GM04504 (cell line): Measurements from ENCODE around the gene SIGLEC9.
"Not testable (repeated sequence)": the region's sequence is repeated elsewhere in the genome, so short reads cannot be mapped to it uniquely, and the experiment has no call there.

Experiments used
- DNase-seq: peaks from one replicate; pipeline ENCODE4 v3.0.0-alpha.2; 2012; ENCODE audit warnings: low read depth

SIGLEC9 gene

DNA sequence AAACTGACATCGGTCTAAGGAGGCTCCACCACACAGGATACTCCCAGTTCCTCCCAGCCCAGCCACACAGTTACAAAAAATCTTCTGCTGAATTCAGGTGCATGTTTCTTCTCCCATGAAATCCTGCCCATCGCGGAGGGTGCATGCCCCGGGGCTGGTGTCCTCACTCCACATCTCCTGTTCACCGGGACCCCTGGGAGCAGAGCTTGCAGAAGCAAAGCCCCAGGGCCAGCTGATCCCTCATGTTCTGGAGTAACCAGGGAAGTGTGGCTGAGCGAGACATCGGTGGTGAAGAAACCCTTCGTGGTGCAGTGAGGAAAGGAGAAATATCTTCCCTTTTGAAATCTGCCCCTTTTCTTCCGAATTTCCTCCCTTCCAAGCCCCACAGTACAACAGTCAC lies 904 bp upstream of the SIGLEC9 start:
- no peak for DNase-seq

DNA sequence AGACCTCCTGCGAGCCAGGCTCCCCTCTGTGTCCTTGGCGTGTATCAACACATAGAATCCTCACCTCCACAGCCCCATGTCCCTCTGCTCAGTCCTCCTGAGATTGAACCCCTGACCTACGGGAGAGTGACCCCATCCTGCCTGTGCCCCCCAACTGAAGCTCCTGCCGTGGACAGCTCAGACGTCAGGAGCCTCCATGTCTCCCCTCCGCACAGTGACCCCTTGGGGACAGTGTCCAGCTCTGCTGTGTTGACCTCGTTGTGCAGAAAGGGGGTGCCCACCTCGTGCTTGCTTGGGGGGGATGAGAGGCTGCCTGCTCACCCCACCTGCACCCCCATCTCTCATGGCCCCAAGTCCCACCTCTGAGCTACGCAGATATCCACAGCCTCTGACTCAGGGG lies 490 bp upstream of the SIGLEC9 start:
- DNase-seq: no peak

- no peak for DNase-seq
These were observed 842 bp downstream of the SIGLEC9 start for GRCh38 chr19:51125421-51126075.

DNA sequence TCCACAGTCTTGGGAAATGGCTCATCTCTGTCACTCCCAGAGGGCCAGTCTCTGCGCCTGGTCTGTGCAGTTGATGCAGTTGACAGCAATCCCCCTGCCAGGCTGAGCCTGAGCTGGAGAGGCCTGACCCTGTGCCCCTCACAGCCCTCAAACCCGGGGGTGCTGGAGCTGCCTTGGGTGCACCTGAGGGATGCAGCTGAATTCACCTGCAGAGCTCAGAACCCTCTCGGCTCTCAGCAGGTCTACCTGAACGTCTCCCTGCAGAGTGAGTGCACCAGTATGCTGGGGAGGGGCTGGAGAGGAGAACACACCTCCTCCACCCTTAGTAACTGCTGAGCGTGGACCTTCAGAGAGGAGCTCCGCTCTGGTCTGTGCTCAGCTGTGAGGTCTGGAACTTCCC lies 2.3 kb downstream of the SIGLEC9 start:
- DNase-seq: no peak

- no peak for DNase-seq
These were observed 3.0 kb downstream of the SIGLEC9 start for GRCh38 chr19:51127755-51128154.

DNA sequence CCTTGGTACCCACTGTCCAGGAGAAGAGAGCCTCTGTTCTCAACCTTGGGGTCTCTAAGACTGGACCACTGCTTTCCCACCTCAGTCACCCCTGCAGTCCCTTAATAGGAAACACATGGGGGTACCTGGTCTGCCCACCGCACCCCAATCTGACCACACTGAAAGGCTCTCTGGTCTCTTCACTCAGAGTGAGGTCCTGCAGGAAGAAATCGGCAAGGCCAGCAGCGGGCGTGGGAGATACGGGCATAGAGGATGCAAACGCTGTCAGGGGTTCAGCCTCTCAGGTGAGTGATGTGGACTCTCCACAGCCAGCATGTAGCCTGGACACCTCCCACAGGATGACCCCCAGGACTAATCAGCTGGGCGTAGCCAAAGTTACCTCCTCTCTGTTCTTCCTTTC lies 3.5 kb downstream of the SIGLEC9 start:
- DNase-seq: no peak

DNA sequence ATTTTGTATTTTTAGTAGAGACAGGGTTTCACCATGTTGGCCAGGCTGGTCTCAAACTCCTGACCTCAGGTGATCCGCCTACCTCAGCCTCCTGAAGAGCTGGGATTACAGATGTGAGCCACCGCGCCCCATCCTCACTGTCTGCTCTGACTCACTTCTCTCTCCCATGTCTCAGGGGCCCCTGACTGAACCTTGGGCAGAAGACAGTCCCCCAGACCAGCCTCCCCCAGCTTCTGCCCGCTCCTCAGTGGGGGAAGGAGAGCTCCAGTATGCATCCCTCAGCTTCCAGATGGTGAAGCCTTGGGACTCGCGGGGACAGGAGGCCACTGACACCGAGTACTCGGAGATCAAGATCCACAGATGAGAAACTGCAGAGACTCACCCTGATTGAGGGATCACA lies 5.0 kb downstream of the SIGLEC9 start:
- DNase-seq: no peak

GRCh38 chr19:51131780-51132680 lies 7.3 kb downstream of the SIGLEC9 start:
- peak; percentile 20 for DNase-seq

DNA sequence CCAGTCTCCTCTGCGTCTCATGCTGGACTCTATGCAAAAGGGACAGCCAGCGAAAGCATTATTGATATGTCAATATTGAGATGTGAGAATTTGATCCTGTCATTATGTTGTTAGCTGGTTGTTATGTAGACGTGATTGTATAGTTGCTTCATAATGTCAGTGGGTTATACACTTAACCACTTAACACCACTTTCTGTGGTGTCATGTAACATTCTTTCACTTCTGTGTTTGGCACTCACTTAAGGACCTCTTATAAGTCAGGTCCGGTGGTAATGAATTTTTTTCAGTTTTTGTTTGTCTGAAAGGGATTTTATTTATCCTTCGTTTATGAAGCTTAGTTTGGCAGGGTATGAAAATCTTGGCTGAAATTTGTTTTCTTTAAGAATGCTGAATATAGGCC lies 10.3 kb downstream of the SIGLEC9 start:
- no peak for DNase-seq

GRCh38 chr19:51135986-51136762 lies 11.5 kb downstream of the SIGLEC9 start:
- no peak for DNase-seq

DNA sequence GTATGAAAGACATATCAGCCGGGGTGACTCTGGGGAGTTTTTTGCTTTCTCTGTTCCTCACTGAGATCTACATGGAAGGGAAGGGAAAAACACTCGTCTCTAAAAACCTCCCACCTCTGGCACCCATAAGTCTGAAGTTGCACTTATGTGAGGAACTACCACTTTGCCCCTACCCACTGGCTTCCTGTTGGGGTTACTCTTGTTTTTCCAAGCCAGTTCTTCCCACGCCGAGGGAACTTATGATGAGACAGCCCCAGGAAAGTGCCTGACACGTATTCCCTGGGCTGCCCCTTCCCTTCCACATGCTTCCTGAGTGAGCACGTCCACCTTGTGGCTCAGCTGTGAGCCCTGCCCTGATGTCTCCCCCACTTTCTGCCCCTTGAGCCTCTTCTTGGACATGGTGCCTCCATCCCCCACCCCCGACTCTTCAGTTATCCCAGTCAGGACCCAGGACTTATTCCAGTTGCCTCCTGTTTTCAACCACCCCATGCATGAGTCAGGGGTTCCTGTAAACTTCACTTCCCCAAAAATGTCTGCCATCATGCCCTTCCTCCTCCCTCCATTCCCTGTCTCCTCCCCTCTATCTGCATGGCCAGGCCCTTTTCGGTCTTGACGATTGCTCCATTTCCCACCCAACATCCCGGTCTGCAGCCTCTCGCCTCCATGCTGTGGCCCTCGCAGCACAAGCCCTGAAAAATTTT lies 12.3 kb downstream of the SIGLEC9 start:
- DNase-seq: no peak

GRCh38 chr19:51137792-51138425 lies 13.2 kb downstream of the SIGLEC9 start:
- DNase-seq: no peak

DNA sequence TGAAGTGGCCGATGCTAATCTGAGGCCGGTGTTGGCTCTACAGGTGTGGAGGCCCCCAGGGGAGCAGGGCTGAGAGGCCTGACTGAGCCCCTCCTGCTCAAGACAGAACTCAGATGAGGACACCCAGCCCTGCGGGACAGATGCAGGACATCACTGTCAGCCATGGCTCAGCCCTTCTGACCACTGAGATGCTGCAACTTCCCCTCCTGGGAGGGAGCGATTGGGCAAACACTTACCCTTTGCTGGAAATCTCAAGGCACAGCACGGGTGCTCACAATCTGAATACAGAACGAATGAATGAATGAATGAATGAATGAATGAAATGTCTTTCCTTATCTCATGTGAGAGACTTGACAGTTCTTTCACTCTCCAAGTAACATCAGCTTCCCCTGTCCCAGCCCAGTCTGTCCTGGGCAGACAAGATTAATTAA lies 13.9 kb downstream of the SIGLEC9 start:
- no peak for DNase-seq

GRCh38 chr19:51139299-51140014 lies 14.8 kb downstream of the SIGLEC9 start:
- DNase-seq: no peak

GRCh38 chr19:51140441-51140840 lies 15.7 kb downstream of the SIGLEC9 start:
- DNase-seq: no peak

- DNase-seq: no peak
These were observed 16.5 kb downstream of the SIGLEC9 start for GRCh38 chr19:51141181-51141580.

- no peak for DNase-seq
These were observed 17.4 kb downstream of the SIGLEC9 start, which contains the start of gene SIGLEC7 for GRCh38 chr19:51142119-51142518. SIGLEC7 (plus strand) TSS chr19:51142301; CDS start chr19:51142370, 69 bp downstream.

DNA sequence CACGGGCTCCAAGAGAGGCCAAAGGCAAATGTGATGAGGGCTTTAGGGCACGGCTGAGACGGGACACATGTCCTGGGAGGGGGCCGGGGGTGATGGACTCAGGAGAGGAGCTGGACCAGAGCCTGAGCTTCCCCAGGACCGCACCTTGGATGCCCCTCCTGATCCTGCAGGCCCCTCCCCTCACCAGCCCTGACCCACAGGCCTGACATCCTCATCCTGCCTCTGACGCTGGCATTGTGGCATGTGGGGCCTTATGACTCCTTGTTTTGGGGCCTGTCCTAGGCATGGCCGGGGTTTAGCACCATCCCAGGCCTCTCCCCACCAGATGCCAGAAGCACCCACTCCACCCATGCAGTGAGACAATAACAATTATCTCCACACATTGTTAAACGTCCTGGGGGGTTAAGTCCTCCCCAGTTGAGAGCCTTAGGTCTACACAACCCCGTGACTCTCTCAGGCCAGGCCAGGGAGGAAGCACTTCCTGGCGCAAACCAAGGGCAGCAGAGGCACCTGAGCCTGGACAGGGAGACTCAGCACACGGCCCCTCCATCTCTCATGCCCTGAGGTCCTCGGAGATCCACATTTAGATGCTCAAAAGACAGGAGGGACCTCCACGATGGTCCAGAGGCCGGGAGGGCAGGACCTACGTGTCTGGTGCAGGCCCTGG lies 18.2 kb downstream of the SIGLEC9 start:
- DNase-seq: not testable (repeated sequence)

DNA sequence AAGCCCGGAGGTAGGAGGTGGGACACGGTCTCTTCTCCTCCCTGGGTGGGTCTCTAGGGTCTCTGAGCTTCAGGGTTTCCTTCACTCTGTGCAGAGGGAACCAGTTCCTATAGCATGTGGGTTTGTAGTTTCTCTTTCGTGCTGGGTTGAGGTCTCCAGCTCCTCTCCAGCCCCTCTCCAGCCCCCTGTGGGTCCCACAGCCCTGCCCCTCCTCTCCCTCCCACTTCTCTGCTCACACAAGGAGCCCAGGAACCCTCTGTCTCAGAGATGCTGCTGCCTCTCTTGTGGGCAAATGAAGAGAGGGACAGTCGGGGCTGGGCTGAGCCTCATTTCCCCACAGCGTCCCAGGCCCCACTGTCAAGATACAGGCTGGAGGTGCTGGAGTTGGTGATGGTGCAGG lies 18.8 kb downstream of the SIGLEC9 start:
- no peak for DNase-seq

DNA sequence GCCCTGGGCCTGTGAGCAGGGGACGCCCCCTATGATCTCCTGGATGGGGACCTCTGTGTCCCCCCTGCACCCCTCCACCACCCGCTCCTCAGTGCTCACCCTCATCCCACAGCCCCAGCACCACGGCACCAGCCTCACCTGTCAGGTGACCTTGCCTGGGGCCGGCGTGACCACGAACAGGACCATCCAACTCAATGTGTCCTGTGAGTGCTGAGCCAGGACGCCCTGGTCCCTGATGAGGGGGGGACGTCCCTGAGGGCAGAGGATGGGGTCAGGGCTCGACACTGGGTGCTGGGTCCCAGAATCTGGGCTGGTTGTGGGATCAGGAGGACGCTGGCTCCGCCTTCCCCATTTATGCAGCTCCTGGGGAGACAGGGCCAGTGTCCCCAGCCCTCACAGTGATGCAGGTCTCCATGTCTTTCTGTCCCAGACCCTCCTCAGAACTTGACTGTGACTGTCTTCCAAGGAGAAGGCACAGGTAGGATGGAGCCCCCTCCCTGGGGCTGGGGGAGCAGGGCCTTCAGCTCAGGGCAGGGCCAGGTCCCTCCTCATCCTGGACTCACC lies 19.9 kb downstream of the SIGLEC9 start:
- DNase-seq: no peak
